Gastroesophageal sphincter (tissue), 3 donors: ENCODE results near the gene TFF1.

Experiments
- CTCF ChIP-seq, 4 experiments: fragments of 200-600 bp in 2 of 4; fragments of 450-650 bp in 2 of 4; sonication (generic) in 1 of 4; IDR thresholded peaks; one replicate each; pipeline ENCODE4 v1.5.1; 2017 to 2019; ENCODE audit warnings: antibody characterized with exemption in 4 of 4, mild to moderate bottlenecking in 2 of 4, moderate library complexity in 2 of 4
- POLR2A ChIP-seq, 2 donors: fragments of 450-650 bp; IDR thresholded peaks; one replicate each; pipeline ENCODE4 v1.6.1; 2017; ENCODE audit warnings: antibody characterized with exemption in 2 of 2, mild to moderate bottlenecking in 2 of 2, moderate library complexity in 1 of 2

- TF ChIP-seq POLR2A (IDR thresholded peaks at IDR 0.05) (no peak), CTCF (IDR thresholded peaks at IDR 0.05) (no peak)
Measured at GRCh38 chr21:42413500-42413899, 47.2 kb upstream of the TFF1 start.
